Activated T-helper 17 cell treated with anti-CD3 and anti-CD28 coated beads, Interleukin-2, amount 50 U/mL, for 72 hours (primary cell): Measurements from ENCODE around the gene KIF20A. TPM values are rescaled to one million over a fixed set of nuclear protein-coding genes. Genes with fewer than 3 reads are reported as not detected.
"Not testable (repeated sequence)": the region's sequence is repeated elsewhere in the genome, so short reads cannot be mapped to it uniquely, and the experiment has no call there.

ENCODE experiments used
- ATAC-seq: fragments of 150-1000 bp; cut with Tn5 transposase; replicated peaks from 2 replicates; pipeline ENCODE4 v1.10.0; 2021; ENCODE audit warnings: mild to moderate bottlenecking, moderate library complexity
- H3K27ac Mint-ChIP-seq: one replicate; pipeline ENCODE4 v1.8.0; 2022; ENCODE audit warnings: mixed read lengths
- H3K27me3 Mint-ChIP-seq: one replicate; pipeline ENCODE4 v1.8.0; 2022; ENCODE audit warnings: mixed read lengths
- H3K36me3 Mint-ChIP-seq: one replicate; pipeline ENCODE4 v1.8.0; 2022; ENCODE audit warnings: low read depth, mild to moderate bottlenecking, mixed read lengths
- H3K4me1 Mint-ChIP-seq: one replicate; pipeline ENCODE4 v1.8.0; 2022; ENCODE audit warnings: mixed read lengths
- H3K4me3 Mint-ChIP-seq: one replicate; pipeline ENCODE4 v1.8.0; 2022; ENCODE audit warnings: mild to moderate bottlenecking, mixed read lengths
- H3K9me3 Mint-ChIP-seq: one replicate; pipeline ENCODE4 v1.8.0; 2022; ENCODE audit warnings: mixed read lengths
- total RNA-seq, 2 donors: library from RNA; stranded (reverse); gene quantifications; one replicate each; pipeline ENCODE4 v1.2.3, GENCODE V29; 2022

The KIF20A gene
- total RNA-seq = 10 to 100 TPM; 66.2 to 73.0 TPM

- Mint-ChIP-seq H3K9me3 (no peaks in the 10 kb centered on the region), H3K4me3 (no peak within 1 kb of the TSS), H3K27ac (no peak within 1 kb of the TSS), H3K27me3 (no peaks in the 10 kb centered on the region), H3K36me3 (peaks cover 69% of the 10 kb centered on the region), H3K4me1 (peaks cover 4% of the 10 kb centered on the region)
- ATAC-seq = peak; percentile 93
Observed at GRCh38 chr5:138178516-138179276, at the start of gene KIF20A, which contains the start of gene BRD8. TSS of gene KIF20A (plus strand) at chr5:138179112. CDS start at chr5:138179681, 569 bp downstream. TSS of gene BRD8 (minus strand) at chr5:138178630. CDS start at chr5:138178614, 16 bp downstream.

GRCh38 chr5:138129347-138129746 lies 49.6 kb upstream of the KIF20A start:
- H3K27me3 Mint-ChIP-seq = peaks cover 3% of the 10 kb centered on the region
- H3K36me3 Mint-ChIP-seq = no peaks in the 10 kb centered on the region
- no peak overlapping the region for H3K27ac Mint-ChIP-seq
- no peak overlapping the region for H3K4me3 Mint-ChIP-seq
- no peaks in the 10 kb centered on the region for H3K9me3 Mint-ChIP-seq
- no peak for ATAC-seq
- no peaks in the 10 kb centered on the region for H3K4me1 Mint-ChIP-seq

- H3K27me3 Mint-ChIP-seq = peaks cover 11% of the 10 kb centered on the region
Observed at GRCh38 chr5:138132543-138132942, 46.4 kb upstream of the KIF20A start.

GRCh38 chr5:138138949-138139780 lies 39.7 kb upstream of the KIF20A start, which contains the start of gene NME5:
TSS of gene NME5 (minus strand) at chr5:138139428. CDS start at chr5:138138780, 648 bp downstream.
- Mint-ChIP-seq H3K4me3 (no peak within 1 kb of the TSS), H3K36me3 (no peaks in the 10 kb centered on the region)
- ATAC-seq = no peak

More at GRCh38 chr5:138132543-138132942, 46.4 kb upstream of the KIF20A start:
- no peak for ATAC-seq
- no peak overlapping the region for H3K27ac Mint-ChIP-seq
- no peaks in the 10 kb centered on the region for H3K4me1 Mint-ChIP-seq
- H3K4me3 Mint-ChIP-seq = peak overlapping the region; percentile 63
- no peaks in the 10 kb centered on the region for H3K9me3 Mint-ChIP-seq
- no peaks in the 10 kb centered on the region for H3K36me3 Mint-ChIP-seq

GRCh38 chr5:138139781-138140090 lies 39.2 kb upstream of the KIF20A start:
- no peaks in the 10 kb centered on the region for H3K36me3 Mint-ChIP-seq
- no peaks in the 10 kb centered on the region for H3K4me1 Mint-ChIP-seq
- peaks cover 13% of the 10 kb centered on the region for H3K27me3 Mint-ChIP-seq
- H3K9me3 Mint-ChIP-seq = no peaks in the 10 kb centered on the region
- no peak for ATAC-seq
- H3K27ac Mint-ChIP-seq = no peak overlapping the region
- H3K4me3 Mint-ChIP-seq = no peak overlapping the region

More at GRCh38 chr5:138138949-138139780, 39.7 kb upstream of the KIF20A start, which contains the start of gene NME5:
- no peak within 1 kb of the TSS for H3K27ac Mint-ChIP-seq
- no peaks in the 10 kb centered on the region for H3K9me3 Mint-ChIP-seq
- H3K27me3 Mint-ChIP-seq = peaks cover 13% of the 10 kb centered on the region
- H3K4me1 Mint-ChIP-seq = no peaks in the 10 kb centered on the region

GRCh38 chr5:138140268-138140667 lies 38.6 kb upstream of the KIF20A start:
- Mint-ChIP-seq H3K36me3 (no peaks in the 10 kb centered on the region), H3K27ac (no peak overlapping the region), H3K27me3 (peaks cover 13% of the 10 kb centered on the region), H3K4me1 (no peaks in the 10 kb centered on the region), H3K9me3 (no peaks in the 10 kb centered on the region), H3K4me3 (no peak overlapping the region)
- ATAC-seq = no peak

- no peaks in the 10 kb centered on the region for H3K4me1 Mint-ChIP-seq
- H3K9me3 Mint-ChIP-seq = no peaks in the 10 kb centered on the region
- ATAC-seq = no peak
- no peaks in the 10 kb centered on the region for H3K36me3 Mint-ChIP-seq
- H3K4me3 Mint-ChIP-seq = no peak overlapping the region
- peaks cover 8% of the 10 kb centered on the region for H3K27me3 Mint-ChIP-seq
- H3K27ac Mint-ChIP-seq = no peak overlapping the region
Observed at GRCh38 chr5:138141734-138142133, 37.2 kb upstream of the KIF20A start.

GRCh38 chr5:138143578-138143977 lies 35.3 kb upstream of the KIF20A start:
- not testable (repeated sequence) for H3K4me3 Mint-ChIP-seq, H3K27me3 Mint-ChIP-seq, ATAC-seq, H3K4me1 Mint-ChIP-seq, H3K36me3 Mint-ChIP-seq, H3K27ac Mint-ChIP-seq, H3K9me3 Mint-ChIP-seq

- no peaks in the 10 kb centered on the region for H3K27me3 Mint-ChIP-seq
Observed at GRCh38 chr5:138148811-138149210, 30.1 kb upstream of the KIF20A start.

GRCh38 chr5:138149530-138149929 lies 29.4 kb upstream of the KIF20A start:
- Mint-ChIP-seq H3K4me1 (no peaks in the 10 kb centered on the region), H3K9me3 (no peaks in the 10 kb centered on the region), H3K36me3 (no peaks in the 10 kb centered on the region), H3K27ac (no peak overlapping the region), H3K27me3 (no peaks in the 10 kb centered on the region), H3K4me3 (no peak overlapping the region)
- no peak for ATAC-seq

More at GRCh38 chr5:138148811-138149210, 30.1 kb upstream of the KIF20A start:
- no peak for ATAC-seq
- no peak overlapping the region for H3K27ac Mint-ChIP-seq
- no peaks in the 10 kb centered on the region for H3K9me3 Mint-ChIP-seq
- H3K4me1 Mint-ChIP-seq = no peaks in the 10 kb centered on the region
- H3K4me3 Mint-ChIP-seq = no peak overlapping the region
- H3K36me3 Mint-ChIP-seq = no peaks in the 10 kb centered on the region

- not testable (repeated sequence) for H3K4me3 Mint-ChIP-seq, H3K9me3 Mint-ChIP-seq, ATAC-seq, H3K27ac Mint-ChIP-seq, H3K4me1 Mint-ChIP-seq, H3K27me3 Mint-ChIP-seq
- H3K36me3 Mint-ChIP-seq = peaks cover 49% of the 10 kb centered on the region
Observed at GRCh38 chr5:138155977-138156376, 22.9 kb upstream of the KIF20A start.

GRCh38 chr5:138157626-138158025 lies 21.3 kb upstream of the KIF20A start:
- Mint-ChIP-seq H3K4me3 (no peak overlapping the region), H3K4me1 (no peaks in the 10 kb centered on the region), H3K27ac (no peak overlapping the region), H3K27me3 (no peaks in the 10 kb centered on the region), H3K36me3 (peaks cover 66% of the 10 kb centered on the region), H3K9me3 (no peaks in the 10 kb centered on the region)
- ATAC-seq = no peak

- Mint-ChIP-seq H3K27me3 (no peaks in the 10 kb centered on the region), H3K4me3 (no peak overlapping the region), H3K4me1 (no peaks in the 10 kb centered on the region), H3K36me3 (peaks cover 86% of the 10 kb centered on the region), H3K27ac (no peak overlapping the region), H3K9me3 (no peaks in the 10 kb centered on the region)
- no peak for ATAC-seq
Observed at GRCh38 chr5:138159666-138160065, 19.2 kb upstream of the KIF20A start.

GRCh38 chr5:138160706-138161105 lies 18.2 kb upstream of the KIF20A start:
- Mint-ChIP-seq H3K36me3 (peaks cover 96% of the 10 kb centered on the region), H3K9me3 (no peaks in the 10 kb centered on the region), H3K27me3 (no peaks in the 10 kb centered on the region), H3K27ac (no peak overlapping the region), H3K4me1 (no peaks in the 10 kb centered on the region), H3K4me3 (no peak overlapping the region)
- ATAC-seq = no peak

GRCh38 chr5:138163721-138164120 lies 15.2 kb upstream of the KIF20A start:
- ATAC-seq = no peak
- Mint-ChIP-seq H3K27ac (no peak overlapping the region), H3K4me3 (no peak overlapping the region), H3K27me3 (no peaks in the 10 kb centered on the region), H3K4me1 (no peaks in the 10 kb centered on the region), H3K36me3 (peaks cover 100% of the 10 kb centered on the region), H3K9me3 (no peaks in the 10 kb centered on the region)
